ENCODE results near the gene TSPAN18. TPM values are rescaled to one million over a fixed set of nuclear protein-coding genes. Genes with fewer than 3 reads are reported as not detected.

The TSPAN18 gene
- total RNA-seq, 4 donors from 2014 or later = 3.6 to 12.4 (median 8.2) TPM

DNA sequence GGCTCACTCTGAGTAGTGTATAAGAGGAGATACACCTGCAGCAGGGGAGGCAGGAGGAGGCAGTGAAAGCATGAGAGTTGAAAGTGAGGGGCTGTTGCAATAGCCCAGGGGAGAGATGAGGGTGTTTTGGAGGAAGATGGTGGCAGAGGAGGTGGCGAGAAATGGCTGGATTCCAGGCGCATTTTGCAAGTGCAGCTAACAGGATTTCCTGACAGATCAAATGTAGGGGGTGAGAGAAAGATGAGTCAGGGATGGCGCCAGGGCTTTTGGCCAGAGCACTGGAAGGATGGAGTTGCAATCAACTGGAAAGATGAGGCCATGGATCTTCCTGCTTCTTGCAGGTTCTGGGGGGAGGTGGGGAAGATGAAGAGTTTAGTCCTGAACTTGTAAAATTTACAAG, 16.8 kb upstream of the TSPAN18 start:
- 69 to 75% methylated on average over 3 of the region's 3 CpGs for WGBS, 2 donors
- no peak overlapping the region for H3K4me3 ChIP-seq (replicated peaks in 1 of 3)
- H3K27me3 ChIP-seq = no peaks in the 10 kb centered on the region
- no peaks in the 10 kb centered on the region for H3K36me3 ChIP-seq
- intact Hi-C loops (cut with DNase I) = no loop called here
- DNase-seq = no peak
- H3K27ac ChIP-seq = no peak overlapping the region
- TF ChIP-seq, protein P1, sequence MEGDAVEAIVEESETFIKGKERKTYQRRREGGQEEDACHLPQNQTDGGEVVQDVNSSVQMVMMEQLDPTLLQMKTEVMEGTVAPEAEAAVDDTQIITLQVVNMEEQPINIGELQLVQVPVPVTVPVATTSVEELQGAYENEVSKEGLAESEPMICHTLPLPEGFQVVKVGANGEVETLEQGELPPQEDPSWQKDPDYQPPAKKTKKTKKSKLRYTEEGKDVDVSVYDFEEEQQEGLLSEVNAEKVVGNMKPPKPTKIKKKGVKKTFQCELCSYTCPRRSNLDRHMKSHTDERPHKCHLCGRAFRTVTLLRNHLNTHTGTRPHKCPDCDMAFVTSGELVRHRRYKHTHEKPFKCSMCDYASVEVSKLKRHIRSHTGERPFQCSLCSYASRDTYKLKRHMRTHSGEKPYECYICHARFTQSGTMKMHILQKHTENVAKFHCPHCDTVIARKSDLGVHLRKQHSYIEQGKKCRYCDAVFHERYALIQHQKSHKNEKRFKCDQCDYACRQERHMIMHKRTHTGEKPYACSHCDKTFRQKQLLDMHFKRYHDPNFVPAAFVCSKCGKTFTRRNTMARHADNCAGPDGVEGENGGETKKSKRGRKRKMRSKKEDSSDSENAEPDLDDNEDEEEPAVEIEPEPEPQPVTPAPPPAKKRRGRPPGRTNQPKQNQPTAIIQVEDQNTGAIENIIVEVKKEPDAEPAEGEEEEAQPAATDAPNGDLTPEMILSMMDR (IDR thresholded peaks at IDR 0.05) = no peak
- no peak for TF ChIP-seq POLR2A (IDR thresholded peaks at IDR 0.05)
- no peaks in the 10 kb centered on the region for H3K9me3 ChIP-seq
- peaks cover 0 to 18% of the 10 kb centered on the region in 2 donors for H3K4me1 ChIP-seq

DNA sequence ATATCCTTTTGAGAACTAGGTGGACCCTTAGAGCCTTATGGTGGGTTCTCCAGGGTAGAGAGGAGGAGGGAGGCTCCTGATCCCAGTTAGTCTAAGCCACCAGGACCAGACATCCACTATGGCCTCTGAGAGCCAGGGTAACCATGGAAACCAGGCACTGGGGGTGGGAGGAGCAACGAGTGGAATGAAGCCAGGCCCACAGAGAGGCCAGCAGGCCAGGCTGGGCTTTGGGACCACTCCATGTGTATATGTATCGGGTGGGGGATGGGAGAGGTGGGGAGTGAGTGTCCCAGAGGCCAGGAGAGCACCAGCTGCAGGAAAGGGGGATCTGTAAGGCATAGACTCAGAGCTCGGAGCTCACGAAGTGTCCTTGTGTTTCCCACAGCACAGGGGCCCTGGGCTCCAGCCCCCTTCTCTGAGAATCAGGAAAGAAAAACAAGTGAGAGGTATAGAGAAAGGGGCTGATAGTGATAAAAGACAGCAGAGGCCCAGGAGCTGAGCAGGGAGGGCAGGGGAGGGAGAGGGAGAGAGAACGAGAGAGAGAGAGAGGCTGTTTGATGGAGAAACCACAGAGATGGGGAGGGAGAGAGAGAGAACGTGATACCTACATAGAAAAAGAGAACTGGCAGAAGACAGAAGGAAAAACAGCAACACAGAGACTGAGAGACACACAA, 15.5 kb upstream of the TSPAN18 start:
- H3K4me3 ChIP-seq (replicated peaks in 1 of 3) = no peak overlapping the region
- no peak for DNase-seq
- H3K36me3 ChIP-seq = no peaks in the 10 kb centered on the region
- H3K27ac ChIP-seq = no peak overlapping the region
- no peaks in the 10 kb centered on the region for H3K27me3 ChIP-seq
- TF ChIP-seq, protein P1 (IDR thresholded peaks at IDR 0.05) = no peak
- TF ChIP-seq POLR2A (IDR thresholded peaks at IDR 0.05) = no peak
- 72 to 74% methylated on average over 6 of the region's 6 CpGs for WGBS, 2 donors
- H3K9me3 ChIP-seq = no peaks in the 10 kb centered on the region
- H3K4me1 ChIP-seq = peaks cover 0 to 19% of the 10 kb centered on the region in 2 donors
- intact Hi-C loops (cut with DNase I) = no loop called here

DNA sequence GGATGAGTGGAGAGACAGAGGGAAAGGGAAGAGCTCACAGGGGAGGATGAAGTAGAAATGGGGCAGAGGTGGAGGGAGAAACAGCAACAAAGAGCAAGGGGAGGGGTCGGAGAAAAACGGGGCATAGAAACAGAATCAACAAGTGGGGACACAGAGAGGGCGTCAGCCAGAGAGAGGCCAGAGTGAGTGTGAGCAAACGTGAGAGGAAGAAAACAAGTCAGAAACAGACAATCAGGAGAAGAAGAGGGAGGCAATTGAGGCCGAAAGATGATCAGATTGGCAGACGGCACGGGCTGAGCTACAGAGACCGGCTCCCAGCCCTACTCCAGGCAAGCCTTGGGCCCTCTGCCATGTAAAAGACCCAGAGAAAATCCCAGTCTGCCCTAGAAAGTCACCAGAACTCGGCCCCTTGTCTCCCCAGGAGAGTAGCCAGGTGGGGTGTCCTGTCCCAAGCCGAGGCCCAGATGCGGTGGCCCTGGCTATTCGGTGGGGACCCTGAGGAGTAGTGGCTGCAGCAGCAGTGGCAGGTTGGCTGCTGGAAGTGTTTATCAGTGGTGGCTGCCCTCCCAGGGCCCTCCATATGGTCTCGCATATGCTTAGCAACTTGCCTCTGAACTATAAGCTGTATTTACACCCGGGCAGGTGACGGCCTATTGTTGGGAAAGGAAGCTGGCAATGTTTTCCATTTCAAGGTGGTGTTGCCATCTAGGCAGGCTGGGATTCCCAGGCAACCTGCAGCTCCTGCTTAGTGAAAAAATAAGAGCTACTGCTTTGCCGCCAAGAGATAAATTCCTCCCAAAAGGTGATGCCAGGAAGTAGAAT, 14.8 kb upstream of the TSPAN18 start:
- Histone ChIP-seq H3K36me3 (no peaks in the 10 kb centered on the region), H3K4me1 (peaks cover 0 to 26% of the 10 kb centered on the region in 2 donors), H3K27me3 (no peaks in the 10 kb centered on the region), H3K4me3 (replicated peaks in 1 of 3) (no peak overlapping the region), H3K9me3 (no peaks in the 10 kb centered on the region), H3K27ac (no peak overlapping the region)
- DNase-seq = no peak
- 73 to 79% methylated on average over 15 to 16 of the region's 16 CpGs for WGBS, 2 donors
- intact Hi-C loops (cut with DNase I) = no loop called here
- TF ChIP-seq, protein P1 (IDR thresholded peaks at IDR 0.05) = no peak
- TF ChIP-seq POLR2A (IDR thresholded peaks at IDR 0.05) = no peak

DNA sequence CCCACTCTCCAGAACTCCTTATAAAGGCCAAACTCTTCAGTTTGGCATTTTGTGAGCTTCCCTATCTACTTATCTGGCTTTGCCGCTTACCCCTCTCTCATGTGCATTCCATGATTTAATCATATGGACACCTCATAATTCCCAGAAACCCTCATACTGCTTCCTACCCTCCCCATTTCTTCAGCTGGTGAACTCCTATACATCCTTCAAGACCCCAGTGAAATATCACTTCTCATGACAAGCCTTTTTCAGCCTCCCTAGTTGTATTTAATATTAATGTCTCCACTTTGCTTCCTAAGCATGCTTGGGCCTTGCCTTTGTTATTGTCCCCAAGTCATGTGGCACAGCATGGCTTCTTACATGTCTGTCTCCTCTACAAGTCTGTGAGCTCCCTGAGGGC, 13.7 kb upstream of the TSPAN18 start:
- H3K27ac ChIP-seq = no peak overlapping the region
- H3K9me3 ChIP-seq = no peaks in the 10 kb centered on the region
- intact Hi-C loops (cut with DNase I) = no loop called here
- TF ChIP-seq POLR2A (IDR thresholded peaks at IDR 0.05) = no peak
- TF ChIP-seq, protein P1 (IDR thresholded peaks at IDR 0.05) = no peak
- DNase-seq = no peak
- H3K4me1 ChIP-seq = peaks cover 0 to 28% of the 10 kb centered on the region in 2 donors
- 92 to 98% methylated on average over 1 of the region's 1 CpG for WGBS, 2 donors
- H3K27me3 ChIP-seq = no peaks in the 10 kb centered on the region
- no peaks in the 10 kb centered on the region for H3K36me3 ChIP-seq
- H3K4me3 ChIP-seq (replicated peaks in 1 of 3) = no peak overlapping the region

DNA sequence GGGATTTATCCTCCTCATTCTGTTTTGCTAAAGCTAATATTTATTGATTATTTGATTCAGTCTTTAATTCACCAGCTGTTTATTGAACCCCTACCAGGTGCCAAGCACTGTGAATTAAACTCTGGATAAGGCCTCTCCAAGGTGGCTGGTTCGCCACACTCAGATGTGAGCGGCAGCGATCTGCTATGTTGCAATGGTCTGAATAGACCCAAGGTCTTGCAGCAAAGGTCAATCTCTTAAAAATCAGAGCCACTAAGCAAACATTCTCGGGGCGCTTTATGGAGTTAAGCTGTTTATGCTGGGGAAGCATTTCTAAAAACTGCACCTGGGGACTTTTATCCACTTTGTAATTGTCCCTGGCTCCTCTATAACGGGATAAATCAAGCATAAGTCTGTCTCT, 10.5 kb upstream of the TSPAN18 start:
- H3K27ac ChIP-seq = no peak overlapping the region
- no peak overlapping the region for H3K4me3 ChIP-seq (replicated peaks in 1 of 3)
- no peaks in the 10 kb centered on the region for H3K36me3 ChIP-seq
- H3K27me3 ChIP-seq = no peaks in the 10 kb centered on the region
- no peaks in the 10 kb centered on the region for H3K9me3 ChIP-seq
- intact Hi-C loops (cut with DNase I) = no loop called here
- WGBS, 2 donors = 81 to 84% methylated on average over 6 of the region's 6 CpGs
- H3K4me1 ChIP-seq = peaks cover 0 to 38% of the 10 kb centered on the region in 2 donors
- TF ChIP-seq, protein P1 (IDR thresholded peaks at IDR 0.05) = no peak
- no peak for TF ChIP-seq POLR2A (IDR thresholded peaks at IDR 0.05)
- DNase-seq = no peak

Data from thyroid gland (tissue), 4 donors.